ENCODE measurements around the gene KRTAP19-8. TPM values are rescaled to one million over a fixed set of nuclear protein-coding genes. Genes with fewer than 3 reads are reported as not detected.

The KRTAP19-8 gene
- total RNA-seq, 2 donors from 2014 or later: not detected

- H3K9me3 Mint-ChIP-seq: no peaks in the 10 kb centered on the region
- no peaks in the 10 kb centered on the region for H3K4me1 Mint-ChIP-seq (ENCODE audit: low read depth)
- no peaks in the 10 kb centered on the region for H3K36me3 Mint-ChIP-seq (ENCODE audit: insufficient read depth in 2 of 2)
- H3K27ac Mint-ChIP-seq: no peak overlapping the region
- no peak for ATAC-seq (replicated peaks in 1 of 2)
- DNase-seq: no peak
- H3K27me3 Mint-ChIP-seq (ENCODE audit: low read depth): peaks cover 10% of the 10 kb centered on the region
- H3K4me3 Mint-ChIP-seq: no peak overlapping the region
Observed at GRCh38 chr21:30996728-30997127, 41.5 kb downstream of the KRTAP19-8 start.

- H3K36me3 Mint-ChIP-seq (ENCODE audit: insufficient read depth in 2 of 2): no peaks in the 10 kb centered on the region
- no peaks in the 10 kb centered on the region for H3K4me1 Mint-ChIP-seq (ENCODE audit: low read depth)
- ATAC-seq (replicated peaks in 1 of 2) (no peak), DNase-seq (no peak)
- peak overlapping the region; percentile 4 for H3K27ac Mint-ChIP-seq
- H3K27me3 Mint-ChIP-seq (ENCODE audit: low read depth): peaks cover 10% of the 10 kb centered on the region
- H3K9me3 Mint-ChIP-seq: no peaks in the 10 kb centered on the region
- H3K4me3 Mint-ChIP-seq: no peak overlapping the region
Observed at GRCh38 chr21:30994932-30995331, 43.3 kb downstream of the KRTAP19-8 start.

GRCh38 chr21:30990514-30991262, 47.6 kb downstream of the KRTAP19-8 start:
- Mint-ChIP-seq H3K4me3 (no peak overlapping the region), H3K4me1 (ENCODE audit: low read depth) (no peaks in the 10 kb centered on the region), H3K9me3 (no peaks in the 10 kb centered on the region), H3K27ac (no peak overlapping the region), H3K27me3 (ENCODE audit: low read depth) (peaks cover 10% of the 10 kb centered on the region), H3K36me3 (ENCODE audit: insufficient read depth in 2 of 2) (no peaks in the 10 kb centered on the region)
- DNase-seq: no peak
- no peak for ATAC-seq (replicated peaks in 1 of 2)

- no peaks in the 10 kb centered on the region for H3K36me3 Mint-ChIP-seq (ENCODE audit: insufficient read depth in 2 of 2)
- ATAC-seq (replicated peaks in 1 of 2) (no peak), DNase-seq (no peak)
- H3K9me3 Mint-ChIP-seq: no peaks in the 10 kb centered on the region
- H3K27ac Mint-ChIP-seq: no peak overlapping the region
- no peak overlapping the region for H3K4me3 Mint-ChIP-seq
- H3K27me3 Mint-ChIP-seq (ENCODE audit: low read depth): peaks cover 3% of the 10 kb centered on the region
- H3K4me1 Mint-ChIP-seq (ENCODE audit: low read depth): no peaks in the 10 kb centered on the region
Observed at GRCh38 chr21:30988706-30989105, 49.6 kb downstream of the KRTAP19-8 start.

Other genes with a start within 250 kb of the KRTAP19-8 start
- not detected for gene KRTAP8-1, start 225.2 kb downstream of the KRTAP19-8 start, total RNA-seq
- gene KRTAP7-1, start 208.7 kb downstream of the KRTAP19-8 start, total RNA-seq: not detected
- gene KRTAP11-1, start 156.9 kb downstream of the KRTAP19-8 start, total RNA-seq: not detected

Data from activated T-cell treated with anti-CD3 and anti-CD28 coated beads, Interleukin-2, amount 50 U/mL, for 72 hours (primary cell).